HEK293T (cell line): ENCODE data around the gene SCN10A.

ENCODE experiments used
- CTCF ChIA-PET: fragments of 350-600 bp; formaldehyde crosslinking; extraction: SDS; loops from one replicate; lab custom pipeline; 2021; ENCODE audit warnings: antibody characterized with exemption, inconsistent platforms; lab: Yijun Ruan, JAX
- POLR2A ChIA-PET: fragments of 350-600 bp; formaldehyde crosslinking; extraction: SDS; loops from one replicate; lab custom pipeline; 2020; ENCODE audit warnings: antibody characterized with exemption, inconsistent platforms; lab: Yijun Ruan, JAX
- DNase-seq: peaks from one replicate; pipeline ENCODE4 v3.0.0; 2012; ENCODE audit warnings: mixed read lengths; ENCODE audit errors: extremely low spot score
- ARNT ChIP-seq: fragments of 450-650 bp; IDR thresholded peaks from 2 replicates; pipeline ENCODE4 v1.6.1; 2017; ENCODE audit warnings: mild to moderate bottlenecking
- BHLHE40 ChIP-seq: fragments of 450-650 bp; IDR thresholded peaks from 2 replicates; pipeline ENCODE4 v1.6.1; 2016; ENCODE audit warnings: mild to moderate bottlenecking, moderate library complexity, borderline replicate concordance
- CTBP1 ChIP-seq: fragments of 450-650 bp; IDR thresholded peaks from 2 replicates; pipeline ENCODE4 v1.6.1; 2016; ENCODE audit warnings: borderline replicate concordance
- ELF4 ChIP-seq: fragments of 450-650 bp; IDR thresholded peaks from 2 replicates; pipeline ENCODE4 v1.6.1; 2017; ENCODE audit warnings: antibody characterized with exemption
- FOXA1 ChIP-seq: fragments of 450-650 bp; IDR thresholded peaks from 2 replicates; pipeline ENCODE4 v1.6.1; 2016; ENCODE audit warnings: mild to moderate bottlenecking
- FOXK2 ChIP-seq: fragments of 450-650 bp; IDR thresholded peaks from 2 replicates; pipeline ENCODE4 v1.6.1; 2016; ENCODE audit warnings: mild to moderate bottlenecking
- FOXM1 ChIP-seq: fragments of 450-650 bp; IDR thresholded peaks from 2 replicates; pipeline ENCODE4 v1.6.1; 2017; ENCODE audit warnings: mild to moderate bottlenecking, borderline replicate concordance
- HDGF ChIP-seq: fragments of 450-650 bp; IDR thresholded peaks from 2 replicates; pipeline ENCODE4 v1.6.1; 2017; ENCODE audit warnings: antibody characterized with exemption, borderline replicate concordance
- L3MBTL2 ChIP-seq: fragments of 450-650 bp; conservative IDR thresholded peaks from 2 replicates; pipeline ENCODE4 v1.6.1; 2016; ENCODE audit warnings: mild to moderate bottlenecking
- LEF1 ChIP-seq: fragments of 450-650 bp; IDR thresholded peaks from 2 replicates; pipeline ENCODE4 v1.6.1; 2017; ENCODE audit warnings: mild to moderate bottlenecking, borderline replicate concordance
- NFRKB ChIP-seq: fragments of 450-650 bp; IDR thresholded peaks from 2 replicates; pipeline ENCODE4 v1.6.1; 2016; ENCODE audit warnings: mild to moderate bottlenecking, moderate library complexity
- SP1 ChIP-seq: fragments of 450-650 bp; IDR thresholded peaks from 2 replicates; pipeline ENCODE4 v1.6.1; 2017
- SUZ12 ChIP-seq: fragments of 450-650 bp; IDR thresholded peaks from 2 replicates; pipeline ENCODE4 v1.6.1; 2016; ENCODE audit warnings: mild to moderate bottlenecking
- TARDBP ChIP-seq: fragments of 450-650 bp; IDR thresholded peaks from 2 replicates; pipeline ENCODE4 v1.6.1; 2016
- ZNF384 ChIP-seq: fragments of 450-650 bp; IDR thresholded peaks from 2 replicates; pipeline ENCODE4 v1.6.1; 2016
- TF ChIP-seq, protein P1 (sequence below): fragments of 450-650 bp; IDR thresholded peaks from 2 replicates; pipeline ENCODE4 v1.6.1; 2016

The SCN10A gene

DNA sequence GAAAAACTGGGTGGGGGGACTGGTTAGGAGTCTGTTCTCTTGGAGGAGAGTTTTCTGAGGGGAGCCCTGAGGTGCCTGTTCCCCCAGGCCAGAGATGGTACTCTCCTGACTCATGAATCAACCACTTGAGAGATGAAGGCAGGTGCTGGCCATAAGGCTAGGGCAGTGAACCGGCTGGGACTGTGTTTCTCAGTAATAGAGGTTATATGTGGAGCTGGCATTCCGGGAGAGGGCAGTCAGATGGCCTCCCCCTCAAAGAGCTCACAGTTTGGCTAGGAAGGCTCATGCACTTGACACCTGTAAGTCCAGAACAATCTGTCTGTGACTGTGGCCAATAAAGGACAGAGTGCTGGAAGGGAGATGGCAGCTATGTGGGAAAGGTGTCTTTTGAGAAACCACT lies 10.0 kb upstream of the SCN10A start:
- DNase-seq = no peak
- TF ChIP-seq SUZ12 = no peak
- no peak for TF ChIP-seq ZNF384
- TF ChIP-seq, protein P1, sequence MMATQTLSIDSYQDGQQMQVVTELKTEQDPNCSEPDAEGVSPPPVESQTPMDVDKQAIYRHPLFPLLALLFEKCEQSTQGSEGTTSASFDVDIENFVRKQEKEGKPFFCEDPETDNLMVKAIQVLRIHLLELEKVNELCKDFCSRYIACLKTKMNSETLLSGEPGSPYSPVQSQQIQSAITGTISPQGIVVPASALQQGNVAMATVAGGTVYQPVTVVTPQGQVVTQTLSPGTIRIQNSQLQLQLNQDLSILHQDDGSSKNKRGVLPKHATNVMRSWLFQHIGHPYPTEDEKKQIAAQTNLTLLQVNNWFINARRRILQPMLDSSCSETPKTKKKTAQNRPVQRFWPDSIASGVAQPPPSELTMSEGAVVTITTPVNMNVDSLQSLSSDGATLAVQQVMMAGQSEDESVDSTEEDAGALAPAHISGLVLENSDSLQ = no peak
- no peak for TF ChIP-seq TARDBP
- no peak for TF ChIP-seq L3MBTL2
- CTCF ChIA-PET = interaction anchor here (0.7 kb wide), 1 partner anchor 174 kb away, joined by 3 read pairs; no protein-coding TSS in a partner anchor
- POLR2A ChIA-PET = interaction anchor here (1.0 kb wide), 1 partner anchor 8 kb away, joined by 3 read pairs; no protein-coding TSS in a partner anchor

DNA sequence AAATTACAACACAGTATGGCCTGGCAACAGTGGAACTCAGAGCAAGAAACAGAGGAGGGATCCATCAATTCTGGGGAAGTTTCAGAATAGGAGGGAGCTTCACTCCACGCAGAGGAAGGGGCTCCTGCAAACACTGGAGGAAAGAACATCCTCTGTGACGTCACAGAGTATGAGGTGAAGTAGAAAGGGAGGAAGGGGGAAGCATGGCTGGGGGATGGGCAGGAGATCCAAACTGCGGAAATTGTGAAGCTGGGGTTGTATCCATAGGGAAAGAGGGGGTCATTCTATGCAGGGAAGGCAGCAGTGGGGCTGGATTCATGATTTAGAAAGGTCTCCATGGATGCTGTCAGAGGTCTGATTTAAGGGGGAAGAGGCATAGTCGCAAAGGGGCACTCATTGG lies 8.3 kb upstream of the SCN10A start:
- TF ChIP-seq BHLHE40 = no peak
- TF ChIP-seq ELF4 = no peak
- TF ChIP-seq LEF1 = no peak
- no peak for TF ChIP-seq SP1
- no peak for TF ChIP-seq HDGF
- TF ChIP-seq ZNF384 = no peak
- no peak for TF ChIP-seq SUZ12
- no peak for TF ChIP-seq L3MBTL2
- no peak for TF ChIP-seq ARNT
- no peak for TF ChIP-seq NFRKB
- TF ChIP-seq FOXM1 = no peak
- TF ChIP-seq FOXA1 = no peak
- no peak for TF ChIP-seq TARDBP
- POLR2A ChIA-PET = no interaction called here

GRCh38 chr3:38823722-38824121 lies 7.7 kb upstream of the SCN10A start:
- no peak for DNase-seq
- CTCF ChIA-PET = no interaction called here
- POLR2A ChIA-PET = no interaction called here
- TF ChIP-seq FOXK2 = no peak
- TF ChIP-seq FOXM1 = no peak
- no peak for TF ChIP-seq L3MBTL2
- no peak for TF ChIP-seq SP1
- TF ChIP-seq HDGF = no peak
- no peak for TF ChIP-seq ELF4

More for the DNA sequence above, 8.3 kb upstream of the SCN10A start:
- CTCF ChIA-PET = no interaction called here
- no peak for DNase-seq

DNA sequence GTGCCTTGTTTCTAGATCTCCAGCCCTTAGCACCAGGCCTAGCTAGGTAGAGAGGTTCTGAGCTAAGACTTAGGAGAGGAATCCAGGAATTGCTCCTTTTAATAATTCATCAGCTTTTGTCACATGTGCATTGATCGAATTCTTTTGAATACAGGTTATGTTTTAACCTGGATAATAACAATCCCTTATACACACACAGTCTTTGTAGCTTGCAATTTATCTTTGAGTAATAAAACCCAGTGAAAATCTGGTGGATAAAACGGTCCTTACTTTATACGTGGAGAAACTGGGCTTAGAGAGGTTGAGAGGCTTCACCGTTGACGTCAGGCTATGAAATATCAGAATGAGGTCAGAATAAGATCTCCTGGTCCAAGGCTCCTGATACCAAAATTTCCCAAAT lies 7.2 kb upstream of the SCN10A start:
- POLR2A ChIA-PET = no interaction called here
- CTCF ChIA-PET = no interaction called here
- TF ChIP-seq BHLHE40 = no peak
- no peak for TF ChIP-seq SP1
- TF ChIP-seq FOXA1 = no peak
- TF ChIP-seq LEF1 = no peak
- TF ChIP-seq FOXM1 = no peak
- TF ChIP-seq L3MBTL2 = no peak
- no peak for TF ChIP-seq ELF4
- no peak for TF ChIP-seq TARDBP
- no peak for TF ChIP-seq ZNF384
- TF ChIP-seq HDGF = no peak
- no peak for TF ChIP-seq FOXK2
- no peak for DNase-seq

DNA sequence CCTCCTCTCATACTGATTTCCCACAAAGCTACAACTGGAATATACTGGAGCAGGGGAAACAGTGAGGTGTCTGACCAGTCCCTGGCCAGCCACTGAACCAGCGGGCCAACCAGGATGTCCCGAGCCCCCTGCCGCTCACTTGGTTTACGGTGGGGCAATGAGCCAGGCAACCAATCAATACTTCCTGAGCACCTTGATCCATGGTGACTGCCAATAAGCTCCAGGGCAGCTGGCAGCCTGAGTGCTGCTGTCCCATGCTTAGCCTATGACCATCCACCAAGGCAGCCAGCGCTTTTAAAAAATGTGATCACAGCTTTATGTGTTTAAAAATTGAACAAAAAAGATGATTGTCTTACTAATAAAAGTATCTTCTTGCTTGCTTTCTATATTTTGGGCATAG lies 4.2 kb downstream of the SCN10A start:
- ChIA-PET POLR2A (no interaction called here), CTCF (no interaction called here)
- TF ChIP-seq, protein P1 = no peak
- TF ChIP-seq FOXM1 (no peak), SUZ12 (no peak), BHLHE40 (no peak), L3MBTL2 (no peak), LEF1 (no peak), FOXK2 (no peak), SP1 (no peak), ARNT (no peak), CTBP1 (no peak), TARDBP (no peak), ELF4 (no peak), ZNF384 (no peak), HDGF (no peak), FOXA1 (no peak)
- DNase-seq = no peak

- TF ChIP-seq ZNF384 (no peak), CTBP1 (peak; percentile 56), FOXM1 (no peak)
- ChIA-PET POLR2A (no interaction called here), CTCF (interaction anchor here (1.1 to 1.2 kb wide), 2 partner anchors 38 to 194 kb away, joined by 3 to 6 read pairs; no protein-coding TSS in a partner anchor)
- DNase-seq = peak; percentile 72
Measured at GRCh38 chr3:38805765-38806386, 10.1 kb downstream of the SCN10A start.

- no peak for DNase-seq
- CTCF ChIA-PET = interaction anchor here (0.8 kb wide), 1 partner anchor 39 kb away, joined by 3 read pairs; no protein-coding TSS in a partner anchor
- TF ChIP-seq LEF1 = no peak
- no peak for TF ChIP-seq TARDBP
- TF ChIP-seq FOXA1 = no peak
- TF ChIP-seq CTBP1 = no peak
- POLR2A ChIA-PET = no interaction called here
Measured at GRCh38 chr3:38805004-38805403, 11.0 kb downstream of the SCN10A start.
